ENCODE data around the gene S100A5.

DNA sequence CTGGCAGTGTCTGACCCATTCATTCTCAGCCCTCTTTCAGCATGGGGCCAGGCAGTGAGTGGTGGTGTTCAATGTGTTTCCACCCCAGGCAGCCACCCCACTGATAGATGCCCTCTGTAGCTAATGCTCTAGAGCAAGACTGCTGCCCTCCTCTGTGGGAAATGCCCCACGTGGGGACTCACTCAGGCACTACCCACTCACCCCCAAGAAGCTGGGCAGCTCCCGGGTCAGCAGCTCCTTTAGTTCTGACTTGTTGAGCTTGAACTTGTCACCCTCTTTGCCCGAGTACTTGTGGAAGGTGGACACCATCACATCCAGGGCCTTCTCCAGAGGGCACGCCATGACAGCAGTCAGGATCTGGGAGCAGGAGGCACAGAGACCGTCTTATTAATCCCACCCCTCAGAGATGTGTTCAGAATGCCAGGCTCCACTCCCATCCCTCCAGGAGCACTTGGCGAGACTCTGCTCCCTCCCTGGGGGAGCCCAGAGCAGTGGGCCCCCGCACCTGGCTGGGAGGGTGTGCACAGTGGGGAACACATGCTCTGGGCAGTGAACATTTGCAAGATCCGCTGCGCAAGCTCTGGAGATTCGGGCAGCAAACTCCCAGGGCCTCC lies 3.8 kb upstream of the S100A5 start:
- TF ChIP-seq CTCF (IDR thresholded peaks at IDR 0.05) = no peak
- no peak for TF ChIP-seq POLR2A (IDR thresholded peaks at IDR 0.05)
- TF ChIP-seq POLR2AphosphoS5 (IDR thresholded peaks at IDR 0.05) = no peak

All from gastroesophageal sphincter (tissue), 3 donors.